H9 (cell line): Measurements from ENCODE around the gene SELPLG. TPM values are rescaled to one million over a fixed set of nuclear protein-coding genes. Genes with fewer than 3 reads are reported as not detected.

ENCODE experiments used
- DNase-seq: peaks from one replicate; pipeline ENCODE4 v3.0.0-alpha.2; 2017
- H2AFZ ChIP-seq: one replicate; pipeline ENCODE4 v1.6.1; 2013; ENCODE audit warnings: mild to moderate bottlenecking, low read length, control low read depth, moderate library complexity
- H2AK5ac ChIP-seq: 2 replicates; pipeline ENCODE4 v1.6.1; 2013; ENCODE audit warnings: low read length, control low read depth, mixed read lengths; ENCODE audit not compliant: insufficient read length
- H2BK120ac ChIP-seq: one replicate; pipeline ENCODE4 v1.6.1; 2013; ENCODE audit warnings: low read depth, mild to moderate bottlenecking, low read length, control low read depth, inconsistent platforms; ENCODE audit not compliant: poor library complexity, severe bottlenecking
- H2BK12ac ChIP-seq: 2 replicates; pipeline ENCODE4 v1.6.1; 2013; ENCODE audit warnings: low read length, control low read depth, mixed read lengths, low read depth; ENCODE audit not compliant: insufficient read length
- H2BK15ac ChIP-seq: 2 replicates; pipeline ENCODE4 v1.6.1; 2013; ENCODE audit warnings: low read depth, low read length, control low read depth
- H2BK20ac ChIP-seq: one replicate; pipeline ENCODE4 v1.6.1; 2013; ENCODE audit warnings: low read depth, mild to moderate bottlenecking, low read length, control low read depth, inconsistent platforms; ENCODE audit not compliant: poor library complexity, severe bottlenecking
- H2BK5ac ChIP-seq: 2 replicates; pipeline ENCODE4 v1.6.1; 2013; ENCODE audit warnings: low read length, control low read depth, mixed read lengths; ENCODE audit not compliant: insufficient read length
- H3K14ac ChIP-seq: 2 replicates; pipeline ENCODE4 v1.6.1; 2013; ENCODE audit warnings: low read length, control low read depth; ENCODE audit not compliant: insufficient read depth
- H3K18ac ChIP-seq: 2 replicates; pipeline ENCODE4 v1.6.1; 2013; ENCODE audit warnings: low read depth, mild to moderate bottlenecking, mixed read lengths, low read length, control low read depth; ENCODE audit not compliant: insufficient read length
- H3K23ac ChIP-seq: 2 replicates; pipeline ENCODE4 v1.6.1; 2013; ENCODE audit warnings: low read length, control low read depth, mixed read lengths, low read depth; ENCODE audit not compliant: insufficient read length
- H3K23me2 ChIP-seq: 2 replicates; pipeline ENCODE4 v1.6.1; 2013; ENCODE audit warnings: low read depth, mild to moderate bottlenecking, mixed read lengths, low read length, control low read depth; ENCODE audit not compliant: insufficient read length, poor library complexity, severe bottlenecking
- H3K27ac ChIP-seq: 2 replicates; pipeline ENCODE4 v1.5.1; 2013; ENCODE audit warnings: low read length, control low read depth, mixed read lengths, low read depth; ENCODE audit not compliant: insufficient read length
- H3K27me3 ChIP-seq: 2 replicates; pipeline ENCODE4 v1.6.1; 2013; ENCODE audit warnings: low read length, control low read depth, inconsistent platforms; ENCODE audit not compliant: insufficient read depth
- H3K4ac ChIP-seq: 2 replicates; pipeline ENCODE4 v1.6.1; 2013; ENCODE audit warnings: low read depth, mild to moderate bottlenecking, control low read depth, inconsistent platforms, low read length, moderate library complexity
- H3K4me1 ChIP-seq: 2 replicates; pipeline ENCODE4 v1.6.1; 2013; ENCODE audit warnings: low read length, control low read depth, inconsistent platforms; ENCODE audit not compliant: insufficient read depth
- H3K4me2 ChIP-seq: 2 replicates; pipeline ENCODE4 v1.6.1; 2013; ENCODE audit warnings: low read length, control low read depth, mixed read lengths; ENCODE audit not compliant: insufficient read length, insufficient read depth
- H3K56ac ChIP-seq: 2 replicates; pipeline ENCODE4 v1.6.1; 2013; ENCODE audit warnings: low read depth, mild to moderate bottlenecking, mixed read lengths, low read length, control low read depth; ENCODE audit not compliant: insufficient read length
- H3K79me1 ChIP-seq: 2 replicates; pipeline ENCODE4 v1.6.1; 2013; ENCODE audit warnings: low read depth, mild to moderate bottlenecking, moderate library complexity, low read length, control low read depth, inconsistent platforms; ENCODE audit not compliant: insufficient read depth, poor library complexity, severe bottlenecking
- H3K79me2 ChIP-seq: 2 replicates; pipeline ENCODE4 v1.6.1; 2013; ENCODE audit warnings: low read length, control low read depth, inconsistent platforms; ENCODE audit not compliant: insufficient read depth
- H3K9ac ChIP-seq: 2 replicates; pipeline ENCODE4 v1.6.1; 2013; ENCODE audit warnings: low read length, control low read depth, mixed read lengths; ENCODE audit not compliant: insufficient read length; ENCODE audit errors: extremely low read depth
- H3K9me3 ChIP-seq: one replicate; pipeline ENCODE4 v1.6.1; 2013; ENCODE audit warnings: low read depth, low read length, inconsistent platforms; ENCODE audit not compliant: control insufficient read depth
- H3T11ph ChIP-seq: one replicate; pipeline ENCODE4 v1.6.1; 2013; ENCODE audit warnings: mild to moderate bottlenecking, low read length, control low read depth, inconsistent platforms
- H4K20me1 ChIP-seq: one replicate; pipeline ENCODE4 v1.6.1; 2013; ENCODE audit not compliant: control insufficient read depth, insufficient read length, insufficient read depth
- H4K5ac ChIP-seq: 2 replicates; pipeline ENCODE4 v1.6.1; 2013; ENCODE audit warnings: low read depth, mild to moderate bottlenecking, mixed read lengths, low read length, control low read depth; ENCODE audit not compliant: insufficient read length
- H4K8ac ChIP-seq: replicated peaks from 2 replicates; pipeline ENCODE4 v1.6.1; 2013; ENCODE audit warnings: low read length, control low read depth, mixed read lengths, low read depth; ENCODE audit not compliant: insufficient read length
- H4K91ac ChIP-seq: 2 replicates; pipeline ENCODE4 v1.6.1; 2013; ENCODE audit warnings: low read depth, mild to moderate bottlenecking, moderate library complexity, mixed read lengths, low read length, control low read depth; ENCODE audit not compliant: insufficient read length
- H3K27ac Mint-ChIP-seq, 3 experiments: 2 replicates in 2 of 3; 3 replicates in 1 of 3; pipeline ENCODE4 v1.8.0; 2020 to 2021; ENCODE audit warnings: mixed read lengths in 3 of 3, mild to moderate bottlenecking in 1 of 3, moderate library complexity in 1 of 3
- H3K27me3 Mint-ChIP-seq: 2 replicates; pipeline ENCODE4 v1.8.0; 2021; ENCODE audit warnings: low read depth, mild to moderate bottlenecking, moderate library complexity, mixed read lengths
- H3K36me3 Mint-ChIP-seq, 3 experiments: 2 replicates in 2 of 3; 3 replicates in 1 of 3; pipeline ENCODE4 v1.8.0; 2020 to 2021; ENCODE audit warnings: low read depth in 3 of 3, mixed read lengths in 3 of 3; ENCODE audit not compliant: insufficient read depth in 1 of 3
- H3K4me1 Mint-ChIP-seq, 2 experiments: 2 replicates each; pipeline ENCODE4 v1.8.0; 2020; ENCODE audit warnings: mixed read lengths in 2 of 2
- H3K4me3 Mint-ChIP-seq, 2 experiments: 2 replicates in 1 of 2; 3 replicates in 1 of 2; pipeline ENCODE4 v1.8.0; 2020 to 2021; ENCODE audit warnings: mild to moderate bottlenecking in 2 of 2, mixed read lengths in 2 of 2, moderate library complexity in 1 of 2
- H3K9me3 Mint-ChIP-seq, 2 experiments: 2 replicates in 1 of 2; 3 replicates in 1 of 2; pipeline ENCODE4 v1.8.0; 2020; ENCODE audit warnings: mild to moderate bottlenecking in 2 of 2, mixed read lengths in 2 of 2, moderate library complexity in 1 of 2
- CTCF ChIP-seq: fragments of 200-600 bp; sonication (generic); conservative IDR thresholded peaks from 3 replicates; pipeline ENCODE4 v1.8.0; 2021; ENCODE audit warnings: antibody characterized with exemption, mild to moderate bottlenecking
- WGBS: extraction: QIAGEN DNeasy Blood & Tissue Kit; methylation state at CpG from one replicate; pipeline ENCODE4 v1.1.7; 2013; ENCODE audit warnings: missing lambda C conversion rate, low lambda C conversion rate, mixed read lengths; ENCODE audit not compliant: insufficient read length; ENCODE audit errors: extremely low coverage; 5-methylcytosine and 5-hydroxymethylcytosine counted together
- total RNA-seq: library from RNA; stranded (reverse); gene quantifications from 2 replicates; pipeline ENCODE4 v1.2.1, GENCODE V29; 2021

Gene SELPLG
- total RNA-seq, 1 experiment from 2014 or later: 0.15 TPM

GRCh38 chr12:108610856-108611605, 22.7 kb downstream of the SELPLG start:
- no peak overlapping the region for H3K9ac ChIP-seq
- no peaks in the 10 kb centered on the region for H3K4me1 ChIP-seq
- no peak overlapping the region for H4K91ac ChIP-seq
- H3K27ac Mint-ChIP-seq: no peak overlapping the region; a peak in 1 of 7 replicates
- no peaks in the 10 kb centered on the region for H3K79me2 ChIP-seq
- no peak for DNase-seq
- no peak overlapping the region for H3K4ac ChIP-seq
- H2AFZ ChIP-seq: no peak overlapping the region
- H4K8ac ChIP-seq: no peak overlapping the region
- WGBS: no CpG with 5 or more reads among the region's 15 CpGs
- H3K23me2 ChIP-seq: no peaks in the 10 kb centered on the region
- no peak overlapping the region for H3K4me3 Mint-ChIP-seq
- TF ChIP-seq CTCF: no peak
- no peak overlapping the region for H3K23ac ChIP-seq
- H3K4me2 ChIP-seq: no peak overlapping the region
- H3T11ph ChIP-seq: no peak overlapping the region
- H4K5ac ChIP-seq: no peak overlapping the region
- H2BK20ac ChIP-seq: no peak overlapping the region
- no peak overlapping the region for H2AK5ac ChIP-seq
- no peak overlapping the region for H3K56ac ChIP-seq
- no peak overlapping the region for H2BK15ac ChIP-seq
- no peak overlapping the region for H3K14ac ChIP-seq
- H3K36me3 Mint-ChIP-seq: no peaks in the 10 kb centered on the region
- no peak overlapping the region for H2BK120ac ChIP-seq
- no peaks in the 10 kb centered on the region for H4K20me1 ChIP-seq
- no peaks in the 10 kb centered on the region for H3K9me3 ChIP-seq
- no peaks in the 10 kb centered on the region for H3K79me1 ChIP-seq
- no peaks in the 10 kb centered on the region for H3K27me3 ChIP-seq
- no peak overlapping the region for H2BK12ac ChIP-seq
- peaks cover under 1% of the 10 kb centered on the region in 2 experiments; a peak in 1 of 5 replicates for H3K9me3 Mint-ChIP-seq
- 0 out of 2 replicates have a peak, but pooled peaks cover 1% of the 10 kb centered on the region for H3K27me3 Mint-ChIP-seq
- H3K27ac ChIP-seq: no peak overlapping the region
- peaks cover 17 to 33% of the 10 kb centered on the region in 2 experiments for H3K4me1 Mint-ChIP-seq
- H3K18ac ChIP-seq: no peak overlapping the region
- no peak overlapping the region for H2BK5ac ChIP-seq
